NCI-H1436 treated with DMSO at 0.1 percent for 48 hours (cell line): ENCODE results near the gene FEN1.

ENCODE experiments used
- DNase-seq: peaks from one replicate; lab custom pipeline; 2025; lab: John Stamatoyannopoulos, UW

Gene FEN1

GRCh38 chr11:61844909-61845565 is 52.3 kb downstream of the FEN1 start:
- DNase-seq = no peak

DNA sequence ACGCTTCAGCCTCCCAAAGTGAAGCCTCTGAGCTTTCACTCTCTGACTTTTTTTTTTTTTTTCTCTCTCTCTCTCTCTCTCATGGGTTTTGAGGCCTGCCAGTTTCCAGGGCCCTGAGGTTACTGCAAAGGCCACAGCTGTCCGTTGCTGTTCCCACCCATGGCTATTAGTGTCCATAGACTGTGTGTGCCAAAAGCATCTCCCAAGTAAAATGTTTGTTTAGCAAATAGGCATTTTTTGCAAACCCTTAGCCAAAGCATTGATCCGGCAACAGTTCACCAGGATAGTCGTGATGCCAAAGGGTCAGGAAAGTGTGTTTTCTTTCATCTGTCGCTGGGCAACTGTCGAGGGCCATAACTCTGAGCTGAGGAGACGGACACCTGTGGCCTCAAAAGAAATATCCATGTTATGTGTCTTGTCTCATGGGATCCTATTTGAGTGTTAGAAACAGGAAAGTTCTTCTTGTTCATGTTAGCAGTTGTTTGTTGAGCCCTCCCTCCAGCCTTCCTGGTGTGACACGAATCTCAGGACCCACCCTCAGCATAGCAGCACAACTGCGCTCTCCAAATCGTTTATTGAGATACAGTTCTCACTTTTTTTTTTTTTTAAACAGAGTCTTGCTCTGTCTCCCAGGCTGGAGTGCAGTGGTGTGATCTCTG is 53.8 kb downstream of the FEN1 start:
- no peak for DNase-seq
